K562 (cell line): ENCODE measurements around the gene CCDC183. TPM values are rescaled to one million over a fixed set of nuclear protein-coding genes. Genes with fewer than 3 reads are reported as not detected.

Experiments
- DACH1 ChIP-seq: fragments of 450-650 bp; IDR thresholded peaks from 2 replicates; pipeline ENCODE4 v1.6.1; 2018; ENCODE audit not compliant: partially characterized antibody
- POLR2B ChIP-seq: fragments of 450-650 bp; IDR thresholded peaks from 2 replicates; pipeline ENCODE4 v1.6.1; 2018; ENCODE audit warnings: low read depth; ENCODE audit not compliant: partially characterized antibody
- POLR2H ChIP-seq: IDR thresholded peaks from 2 replicates; pipeline ENCODE4 v1.6.1; 2016; ENCODE audit warnings: missing genetic modification characterization, low read depth, mild to moderate bottlenecking, control low read depth, missing compliant biosample characterization, moderate library complexity
- PRDM10 ChIP-seq: fragments of 450-650 bp; IDR thresholded peaks from 2 replicates; pipeline ENCODE4 v1.6.1; 2018; ENCODE audit not compliant: partially characterized antibody
- TGIF2 ChIP-seq: sonication (generic); formaldehyde crosslinking; IDR thresholded peaks from 2 replicates; pipeline ENCODE4 v1.8.1; 2022; ENCODE audit warnings: mild to moderate bottlenecking, missing genetic modification reagents, moderate library complexity
- ZNF3 ChIP-seq: fragments of 250-450 bp; sonication (Bioruptor Pico); IDR thresholded peaks from 2 replicates; pipeline ENCODE4 v1.5.0; 2021; ENCODE audit warnings: mild to moderate bottlenecking, moderate library complexity
- ZNF318 ChIP-seq, 2 experiments: fragments of 450-650 bp; IDR thresholded peaks; 2 replicates each; pipeline ENCODE4 v1.6.1; 2016; ENCODE audit warnings: mild to moderate bottlenecking in 2 of 2, borderline replicate concordance in 1 of 2, low read depth in 1 of 2, moderate library complexity in 1 of 2
- ZNF511 ChIP-seq: sonication (generic); formaldehyde crosslinking; IDR thresholded peaks from 2 replicates; pipeline ENCODE4 v1.8.0; 2022; ENCODE audit warnings: mild to moderate bottlenecking, missing genetic modification reagents
- polyA plus RNA-seq, 8 experiments: library from polyadenylated mRNA; depleted of rRNA in 4 of 8; stranded (reverse) in 5 of 8; unstranded in 3 of 8; fragments of >200 nt; fragmentation: Nextera tagmentation in 2 of 8; fragmentation: Illumina TruSeq in 1 of 8; extraction: Ambion mirVana in 2 of 8; extraction: Trizol in 1 of 8; gene quantifications; 2 replicates each; pipeline versions ENCODE4 v1.2.1 to v1.2.3, GENCODE V29; 2011 to 2014; ENCODE audit warnings: inconsistent platforms in 1 of 8, missing spikeins in 1 of 8
- total RNA-seq, 7 experiments: library from RNA; depleted of rRNA in 6 of 7; stranded (reverse); fragments of >200 nt in 6 of 7; fragmentation: Illumina TruSeq in 2 of 7; extraction: Trizol in 2 of 7; gene quantifications; 2 replicates each; pipeline versions ENCODE4 v1.2.1 to v1.2.3, GENCODE V29; 2011 to 2021; ENCODE audit warnings: low replicate concordance in 1 of 7
- TF ChIP-seq, protein P1 (sequence below): fragments of 250-450 bp; sonication (Bioruptor Pico); IDR thresholded peaks from 2 replicates; pipeline ENCODE4 v1.4.0; 2020; ENCODE audit warnings: mild to moderate bottlenecking, moderate library complexity

CCDC183 gene
- total and polyA plus RNA-seq, 9 of the 15 experiments (the other 6 are each of a cell fraction or from before 2014, with no cell fraction given): 0.21 to 0.60 (median 0.29) TPM; not detected in 4

GRCh38 chr9:136849038-136849959, 53.2 kb downstream of the CCDC183 start, which contains the start of gene PHPT1 (continued):
- TF ChIP-seq POLR2H (peak; percentile 88), PRDM10 (peak; percentile 56), POLR2B (peak; percentile 96), ZNF318 (IDR thresholded peaks at IDR 0.05; ENCODE audit: borderline replicate concordance in 1 of 2, low read depth in 1 of 2) (no peak), DACH1 (no peak), ZNF3 (CRISPR knock-in tag) (no peak), ZNF511 (CRISPR knock-in tag) (no peak), TGIF2 (CRISPR knock-in tag) (no peak)
- TF ChIP-seq, protein P1, sequence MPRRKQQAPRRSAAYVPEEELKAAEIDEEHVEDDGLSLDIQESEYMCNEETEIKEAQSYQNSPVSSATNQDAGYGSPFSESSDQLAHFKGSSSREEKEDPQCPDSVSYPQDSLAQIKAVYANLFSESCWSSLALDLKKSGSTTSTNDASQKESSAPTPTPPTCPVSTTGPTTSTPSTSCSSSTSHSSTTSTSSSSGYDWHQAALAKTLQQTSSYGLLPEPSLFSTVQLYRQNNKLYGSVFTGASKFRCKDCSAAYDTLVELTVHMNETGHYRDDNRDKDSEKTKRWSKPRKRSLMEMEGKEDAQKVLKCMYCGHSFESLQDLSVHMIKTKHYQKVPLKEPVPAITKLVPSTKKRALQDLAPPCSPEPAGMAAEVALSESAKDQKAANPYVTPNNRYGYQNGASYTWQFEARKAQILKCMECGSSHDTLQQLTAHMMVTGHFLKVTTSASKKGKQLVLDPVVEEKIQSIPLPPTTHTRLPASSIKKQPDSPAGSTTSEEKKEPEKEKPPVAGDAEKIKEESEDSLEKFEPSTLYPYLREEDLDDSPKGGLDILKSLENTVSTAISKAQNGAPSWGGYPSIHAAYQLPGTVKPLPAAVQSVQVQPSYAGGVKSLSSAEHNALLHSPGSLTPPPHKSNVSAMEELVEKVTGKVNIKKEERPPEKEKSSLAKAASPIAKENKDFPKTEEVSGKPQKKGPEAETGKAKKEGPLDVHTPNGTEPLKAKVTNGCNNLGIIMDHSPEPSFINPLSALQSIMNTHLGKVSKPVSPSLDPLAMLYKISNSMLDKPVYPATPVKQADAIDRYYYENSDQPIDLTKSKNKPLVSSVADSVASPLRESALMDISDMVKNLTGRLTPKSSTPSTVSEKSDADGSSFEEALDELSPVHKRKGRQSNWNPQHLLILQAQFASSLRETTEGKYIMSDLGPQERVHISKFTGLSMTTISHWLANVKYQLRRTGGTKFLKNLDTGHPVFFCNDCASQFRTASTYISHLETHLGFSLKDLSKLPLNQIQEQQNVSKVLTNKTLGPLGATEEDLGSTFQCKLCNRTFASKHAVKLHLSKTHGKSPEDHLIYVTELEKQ (CRISPR knock-in tag): no peak
